Epithelial cell of esophagus (primary cell): Measurements from ENCODE around the gene KCNIP1.

Experiments
- DNase-seq: peaks from one replicate; pipeline ENCODE4 v3.0.0; 2010; ENCODE audit warnings: low read depth
- H3K4me3 ChIP-seq: 2 replicates; pipeline ENCODE4 v1.5.1; 2011; ENCODE audit warnings: mild to moderate bottlenecking, low read length, control low read depth
- CTCF ChIP-seq: IDR thresholded peaks from 2 replicates; pipeline ENCODE4 v1.5.1; 2011; ENCODE audit warnings: low read depth, mild to moderate bottlenecking, low read length, control low read depth, inconsistent platforms; ENCODE audit not compliant: insufficient read depth; ENCODE audit errors: missing control alignments

The KCNIP1 gene

GRCh38 chr5:170587808-170588207 lies 84.0 kb downstream of the KCNIP1 start:
- no peak for DNase-seq
- no peak for TF ChIP-seq CTCF
- no peak overlapping the region for H3K4me3 ChIP-seq

- TF ChIP-seq CTCF = no peak
- H3K4me3 ChIP-seq = no peak overlapping the region
- DNase-seq = no peak
Observed at GRCh38 chr5:170589643-170590042, 85.8 kb downstream of the KCNIP1 start.

GRCh38 chr5:170590566-170590965 lies 86.7 kb downstream of the KCNIP1 start:
- no peak overlapping the region for H3K4me3 ChIP-seq
- no peak for TF ChIP-seq CTCF
- DNase-seq = no peak

GRCh38 chr5:170591054-170591453 lies 87.2 kb downstream of the KCNIP1 start:
- DNase-seq = peak; percentile 7
- H3K4me3 ChIP-seq = no peak overlapping the region
- no peak for TF ChIP-seq CTCF

GRCh38 chr5:170596482-170597044 lies 92.7 kb downstream of the KCNIP1 start:
- no peak overlapping the region for H3K4me3 ChIP-seq
- TF ChIP-seq CTCF = no peak
- no peak for DNase-seq

- DNase-seq = peak; percentile 61
- no peak for TF ChIP-seq CTCF
- H3K4me3 ChIP-seq = no peak overlapping the region
Observed at GRCh38 chr5:170597109-170597751, 93.4 kb downstream of the KCNIP1 start.

GRCh38 chr5:170597872-170598271 lies 94.1 kb downstream of the KCNIP1 start:
- DNase-seq = no peak
- no peak overlapping the region for H3K4me3 ChIP-seq
- TF ChIP-seq CTCF = no peak
